GM12864 (cell line): Measurements from ENCODE around the gene CDCP1.
"Not testable (repeated sequence)": the region's sequence is repeated elsewhere in the genome, so short reads cannot be mapped to it uniquely, and the experiment has no call there.

Source experiments
- DNase-seq: peaks from one replicate; pipeline ENCODE4 v3.0.0-alpha.2; 2011; ENCODE audit warnings: low read depth
- H3K4me3 ChIP-seq: 2 replicates; pipeline ENCODE4 v1.5.1; 2011; ENCODE audit warnings: mild to moderate bottlenecking, low read depth, low read length, control low read depth
- CTCF ChIP-seq: IDR thresholded peaks from 2 replicates; pipeline ENCODE4 v1.5.1; 2011; ENCODE audit warnings: low read depth, mild to moderate bottlenecking, moderate library complexity, low read length, control low read depth, inconsistent platforms; ENCODE audit errors: missing control alignments

CDCP1 gene

GRCh38 chr3:45151100-45151499 lies 4.9 kb upstream of the CDCP1 start:
- no peak for DNase-seq
- TF ChIP-seq CTCF = no peak
- no peak overlapping the region for H3K4me3 ChIP-seq

- no peak for DNase-seq
- TF ChIP-seq CTCF = no peak
- H3K4me3 ChIP-seq = no peak overlapping the region
Observed at GRCh38 chr3:45148921-45149320, 2.7 kb upstream of the CDCP1 start.

GRCh38 chr3:45145223-45145622 lies 955 bp downstream of the CDCP1 start:
- no peak overlapping the region for H3K4me3 ChIP-seq
- TF ChIP-seq CTCF = no peak
- DNase-seq = no peak

GRCh38 chr3:45143673-45144671 lies 2.2 kb downstream of the CDCP1 start:
- DNase-seq = no peak
- TF ChIP-seq CTCF = no peak
- no peak overlapping the region for H3K4me3 ChIP-seq

- DNase-seq, H3K4me3 ChIP-seq: not testable (repeated sequence)
Observed at GRCh38 chr3:45140770-45141155, 5.4 kb downstream of the CDCP1 start.

GRCh38 chr3:45140141-45140769 lies 5.9 kb downstream of the CDCP1 start:
- no peak for TF ChIP-seq CTCF
- no peak for DNase-seq
- no peak overlapping the region for H3K4me3 ChIP-seq

GRCh38 chr3:45139372-45140140 lies 6.6 kb downstream of the CDCP1 start:
- no peak overlapping the region for H3K4me3 ChIP-seq
- DNase-seq = no peak

More at GRCh38 chr3:45139372-45140140, 6.6 kb downstream of the CDCP1 start:
- no peak for TF ChIP-seq CTCF
